DMS53 treated with DMSO at 0.1 percent for 48 hours (cell line): ENCODE results near the gene MPP7.
A peak's percentile ranks its signal among the peaks of the same experiment; 100 is the strongest.
"Not testable (repeated sequence)": the region's sequence is repeated elsewhere in the genome, so short reads cannot be mapped to it uniquely, and the experiment has no call there.

Experiments
- DNase-seq: peaks from one replicate; lab custom pipeline; 2025; ENCODE audit not compliant: unreplicated experiment; lab: John Stamatoyannopoulos, UW

Gene MPP7

DNA sequence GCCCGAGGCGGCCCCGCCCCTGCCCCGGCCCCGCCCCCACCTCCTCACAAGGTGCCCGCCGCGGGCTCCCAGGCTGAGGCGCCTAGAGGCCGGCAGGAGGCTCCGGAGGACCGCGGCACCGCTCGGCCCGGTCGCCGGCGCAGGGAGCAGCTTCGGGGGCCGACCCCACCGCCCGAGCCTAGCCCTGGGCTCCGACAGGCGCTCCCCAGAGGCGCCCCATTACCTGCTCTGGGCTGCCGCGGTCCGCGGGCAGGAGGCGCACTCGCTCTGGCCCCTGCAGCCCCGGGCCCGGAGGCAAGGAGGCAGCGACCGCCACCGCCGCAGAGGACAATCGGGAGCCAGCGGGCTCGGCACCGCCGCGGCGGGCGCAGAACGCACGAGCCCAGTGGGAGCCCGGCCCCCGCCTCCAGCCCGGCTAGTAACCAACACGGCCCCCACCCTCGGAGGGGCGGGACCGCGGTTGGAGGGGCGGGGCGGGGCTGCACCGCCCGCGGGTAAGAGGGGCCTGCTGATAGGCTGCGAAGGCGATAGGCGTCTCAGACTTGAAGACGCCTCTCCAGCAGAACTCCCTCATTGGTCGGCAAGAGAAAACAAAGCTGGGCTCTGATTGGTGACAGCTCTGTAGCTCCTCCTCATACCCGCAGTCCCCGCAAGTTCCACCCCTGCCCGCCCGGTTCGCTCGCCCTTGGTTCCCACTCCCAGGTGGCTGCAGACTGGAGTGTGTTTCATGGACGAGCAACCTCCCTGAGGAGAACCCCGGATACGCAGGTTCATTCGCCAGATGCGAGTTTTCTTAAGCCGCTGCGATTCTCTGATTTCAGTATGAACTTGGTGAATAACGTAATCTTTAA, at the start of gene MPP7:
MPP7 (minus strand) TSS at position 427 of the 851 bp plus-strand sequence. CDS start 64,460 bp downstream, outside the sequence.
- DNase-seq = peak; percentile 99

DNA sequence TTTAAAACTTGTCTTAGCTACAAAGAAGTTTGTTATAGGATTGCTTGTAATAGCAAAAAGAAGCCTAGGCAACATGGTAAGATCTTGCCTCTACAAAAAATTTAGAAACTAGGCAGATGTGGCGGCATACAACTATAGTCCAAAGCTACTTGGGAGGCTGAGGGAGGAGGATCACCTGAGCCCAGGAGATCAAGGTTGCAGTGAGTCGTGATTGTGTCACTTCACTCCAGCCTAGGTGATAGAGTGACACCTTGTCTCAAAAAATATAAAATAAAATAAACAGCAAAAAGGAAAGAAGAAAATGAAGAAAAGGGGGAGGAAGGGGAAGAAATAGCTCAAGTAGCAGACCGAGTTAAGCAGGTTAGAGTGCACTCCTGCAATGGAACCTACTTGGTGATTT, 47.0 kb upstream of the MPP7 start:
- DNase-seq = no peak

DNA sequence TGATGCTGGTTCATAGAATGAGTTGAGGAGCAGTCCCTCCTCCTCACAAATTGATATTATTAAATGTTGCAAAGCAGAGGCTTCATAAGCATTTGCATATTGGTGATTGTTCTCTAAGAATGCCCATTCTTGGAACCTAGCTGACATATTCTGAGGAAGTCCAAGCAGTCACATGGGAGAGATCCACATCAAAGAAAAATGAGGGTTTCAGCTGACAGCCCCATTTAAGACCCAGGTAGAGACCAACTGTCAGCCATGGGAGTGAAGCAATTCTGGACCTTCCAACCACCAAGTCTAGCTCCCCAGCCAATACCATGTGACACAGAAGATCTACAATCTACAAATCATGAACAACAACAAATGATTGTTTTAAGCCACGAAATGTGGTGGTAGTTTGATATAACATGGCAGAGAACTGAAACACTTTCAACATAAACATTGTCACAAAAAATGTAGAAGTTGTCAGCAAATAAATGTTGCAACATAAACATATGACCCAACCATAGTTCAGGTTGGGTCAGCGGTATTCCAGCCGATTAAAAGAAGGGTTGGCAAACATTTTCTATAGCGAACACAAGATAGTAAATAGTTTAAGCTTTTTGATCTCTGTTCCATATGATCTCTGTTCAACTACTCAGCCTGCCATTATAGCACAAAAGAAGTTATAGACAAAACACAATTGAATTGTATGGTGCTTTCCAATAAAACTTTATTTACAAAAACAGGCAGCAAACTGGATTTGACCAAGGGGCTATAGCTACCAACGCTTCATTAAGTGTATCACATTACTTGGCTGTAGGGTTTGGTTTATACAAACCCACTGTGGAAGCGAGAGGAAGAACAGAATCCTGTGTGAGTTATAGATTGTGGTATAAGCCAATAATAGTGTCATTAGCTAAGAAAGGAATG, 41.4 kb upstream of the MPP7 start:
- no peak for DNase-seq

DNA sequence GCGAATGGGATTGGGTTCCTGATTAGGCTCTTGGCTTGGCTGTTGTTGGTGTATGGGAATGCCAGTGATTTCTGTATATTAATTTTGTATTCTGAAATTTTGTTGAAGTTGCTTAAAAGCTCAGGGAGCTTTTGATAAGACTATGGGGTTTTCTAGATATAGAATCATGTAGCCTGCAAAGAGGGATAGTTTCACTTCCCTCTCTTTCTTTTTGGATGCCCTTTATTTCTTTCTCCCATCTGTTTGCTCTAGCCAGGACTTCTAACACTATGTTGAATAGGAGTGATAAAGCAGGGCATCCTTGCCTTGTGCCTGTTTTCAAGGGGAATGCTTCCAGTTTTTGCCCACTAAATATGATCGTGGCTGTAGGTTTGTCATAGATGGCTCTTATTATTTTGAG, 40.4 kb upstream of the MPP7 start:
- DNase-seq = no peak

DNA sequence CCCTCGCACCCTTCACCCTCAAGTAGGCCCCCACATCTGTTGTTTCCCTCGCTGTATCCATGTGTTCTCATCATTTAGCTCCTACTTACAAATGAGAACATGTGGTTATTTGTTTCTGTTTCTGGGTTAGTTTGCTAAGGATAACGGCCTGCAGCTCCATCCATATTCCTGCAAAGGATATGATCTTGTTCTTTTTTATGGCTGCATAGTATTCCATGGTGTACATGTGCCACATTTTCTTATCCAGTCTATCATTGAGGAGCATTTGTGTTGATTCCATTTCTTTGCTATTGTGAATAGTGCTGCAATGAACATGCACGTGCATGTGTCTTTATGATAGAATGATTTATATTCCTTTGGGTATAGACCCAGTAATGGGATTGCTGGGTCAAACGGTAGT, 38.8 kb upstream of the MPP7 start:
- not testable (repeated sequence) for DNase-seq

DNA sequence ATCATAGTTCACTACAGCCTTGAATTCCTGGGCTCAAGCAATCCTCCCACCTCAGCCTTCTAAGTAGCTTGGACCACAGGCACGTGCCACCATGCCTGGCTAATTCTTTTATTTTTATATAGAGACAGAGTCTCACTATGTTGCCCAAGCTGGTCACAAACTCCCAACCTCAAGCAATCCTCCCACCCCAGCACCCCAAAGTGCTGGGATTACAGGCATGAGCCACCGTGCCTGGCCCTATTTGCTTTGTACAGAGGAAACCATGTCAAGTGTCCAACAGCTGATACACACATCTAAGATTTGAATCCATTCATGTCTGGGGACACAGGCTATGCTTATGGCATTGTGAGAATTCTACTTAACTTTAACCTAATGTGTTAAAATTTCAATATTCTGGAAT, 29.9 kb upstream of the MPP7 start:
- DNase-seq = no peak

DNA sequence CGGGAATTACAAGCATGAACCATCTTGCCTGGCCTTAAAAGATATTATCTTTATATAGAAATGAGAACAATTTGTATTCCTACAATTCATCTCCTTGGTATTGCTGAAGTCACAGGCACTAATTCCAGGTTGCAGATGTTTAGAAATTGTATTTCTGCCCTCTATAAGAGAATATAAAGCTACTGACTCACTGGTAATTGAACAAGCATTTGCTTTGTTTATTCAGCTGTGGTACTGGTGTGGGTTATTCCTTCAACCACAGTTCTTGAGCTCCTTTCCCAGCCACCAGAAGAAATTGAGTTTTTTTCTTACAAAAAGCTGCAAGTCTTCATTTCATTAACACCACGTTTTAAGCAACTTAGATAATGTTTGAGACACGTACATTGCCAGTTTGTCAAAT, 29.0 kb upstream of the MPP7 start:
- DNase-seq = peak; percentile 75

DNA sequence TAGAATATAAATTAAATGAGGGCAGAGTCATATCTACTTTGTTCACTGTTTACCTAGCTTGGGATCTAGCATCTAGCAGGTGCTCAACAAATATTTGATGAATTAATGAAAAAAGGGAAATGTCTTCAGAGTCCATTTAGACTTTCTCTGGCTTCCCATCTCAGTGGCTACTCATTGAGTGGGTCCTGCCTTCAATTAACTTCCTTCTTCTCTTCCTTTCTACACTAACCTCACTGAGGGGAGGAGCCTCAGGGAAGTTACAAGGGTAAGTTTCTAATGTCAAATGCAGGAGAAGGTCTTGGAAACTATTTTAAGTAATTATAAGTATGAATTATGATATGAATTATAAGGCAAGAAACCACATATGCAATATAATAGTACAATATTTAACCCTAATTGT, 28.2 kb upstream of the MPP7 start:
- DNase-seq = no peak

DNA sequence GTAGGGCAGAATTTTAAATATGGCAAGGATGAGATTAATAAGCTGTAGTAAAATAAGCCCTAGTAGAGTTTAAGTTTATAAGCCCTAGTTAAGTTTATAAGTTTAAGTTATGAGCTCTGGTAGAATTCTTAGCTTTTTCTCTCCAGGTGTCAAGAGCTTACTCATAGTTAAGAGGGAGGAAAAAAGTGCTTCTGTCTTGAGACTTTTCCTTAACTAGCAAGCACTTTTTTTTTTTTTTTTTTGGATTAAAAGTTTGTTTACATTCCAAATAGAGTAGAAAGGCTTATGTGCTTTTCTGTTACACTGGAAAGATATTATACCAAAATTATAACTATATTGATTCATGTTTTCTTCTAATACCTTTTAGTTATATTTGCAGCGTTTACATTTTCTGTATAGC, 25.5 kb upstream of the MPP7 start:
- no peak for DNase-seq

DNA sequence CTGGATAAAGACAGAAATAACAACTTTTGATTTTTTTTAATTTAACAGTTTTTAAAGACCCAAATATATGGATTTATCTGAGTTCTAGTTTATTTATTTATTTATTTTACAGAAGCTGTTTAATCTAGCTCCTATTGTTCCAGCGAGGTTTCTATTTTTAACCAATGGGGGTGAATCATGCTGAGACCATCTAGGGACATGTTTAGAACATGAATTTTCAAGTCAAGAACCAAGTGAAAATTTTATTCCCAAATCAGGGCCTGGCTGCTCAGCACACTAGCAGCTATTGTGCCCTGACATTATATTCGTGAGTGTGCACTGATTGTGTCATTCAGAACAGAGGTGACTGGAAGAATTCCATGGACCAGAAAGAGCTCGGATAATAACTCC, 24.6 kb upstream of the MPP7 start:
- DNase-seq = no peak

DNA sequence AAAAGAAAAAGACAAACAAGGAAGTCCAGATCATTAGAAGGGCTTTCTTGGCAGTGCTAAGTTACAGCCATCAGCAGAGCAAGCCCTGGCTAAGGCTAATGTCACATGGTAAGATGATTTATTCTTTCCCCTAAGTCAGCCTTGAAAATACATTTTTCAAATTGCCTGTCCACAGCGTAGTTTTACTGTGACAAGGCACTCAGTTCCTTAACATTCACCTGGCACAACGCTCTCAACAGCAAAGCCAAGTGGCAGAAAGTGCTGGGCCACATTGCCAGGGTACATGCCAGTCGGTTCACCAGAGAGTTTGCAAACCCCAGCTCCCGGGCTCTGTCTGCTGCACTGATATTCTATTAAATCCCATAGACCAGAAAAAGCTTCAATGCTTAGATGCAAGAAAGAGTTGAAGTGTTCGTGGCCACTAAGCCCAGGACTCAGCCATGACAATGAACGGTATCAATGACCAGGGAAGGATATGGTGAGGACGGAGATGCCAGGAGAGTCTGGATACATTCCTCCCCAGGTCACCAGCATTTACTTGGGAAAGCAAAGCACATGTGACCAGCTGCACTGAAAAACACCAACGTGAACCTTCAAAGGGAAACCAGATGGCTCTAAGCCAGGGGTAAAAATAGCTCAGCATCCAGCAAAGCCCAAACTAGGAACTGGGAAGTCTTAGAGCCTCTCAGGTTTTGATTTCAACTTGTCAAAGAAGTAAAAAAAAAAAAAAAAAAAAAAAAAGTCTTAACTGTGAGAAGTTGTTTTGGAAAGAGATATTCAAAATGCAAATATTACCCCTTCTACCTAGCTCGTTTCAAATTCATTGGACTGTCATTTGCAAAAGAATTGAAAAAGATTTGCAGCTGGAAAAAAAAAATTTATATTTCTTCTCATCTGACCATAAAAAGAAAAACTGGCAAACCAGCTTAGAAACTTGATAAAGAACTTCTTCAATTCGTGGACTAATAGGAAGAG, 23.9 kb upstream of the MPP7 start:
- DNase-seq = peak; percentile 48

DNA sequence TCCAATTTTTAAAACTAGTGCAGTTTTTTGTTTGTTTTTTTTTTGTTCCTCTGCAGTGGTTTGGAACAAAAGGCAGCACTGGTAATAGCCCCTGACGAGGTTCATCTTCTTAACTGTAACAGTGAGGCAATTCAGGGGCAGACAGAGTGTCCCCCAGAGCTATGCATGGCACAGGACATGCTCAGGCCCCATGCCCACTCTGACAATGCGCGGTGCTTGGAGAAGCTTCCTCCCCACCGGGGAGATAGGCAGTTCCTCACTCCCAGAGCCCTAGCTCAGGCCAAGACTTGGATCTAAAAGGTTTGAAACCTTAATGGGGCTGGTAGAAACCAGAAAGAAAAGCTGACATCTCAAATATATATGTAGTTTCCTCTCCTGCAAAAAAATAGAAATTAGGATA, 17.9 kb upstream of the MPP7 start:
- no peak for DNase-seq

DNA sequence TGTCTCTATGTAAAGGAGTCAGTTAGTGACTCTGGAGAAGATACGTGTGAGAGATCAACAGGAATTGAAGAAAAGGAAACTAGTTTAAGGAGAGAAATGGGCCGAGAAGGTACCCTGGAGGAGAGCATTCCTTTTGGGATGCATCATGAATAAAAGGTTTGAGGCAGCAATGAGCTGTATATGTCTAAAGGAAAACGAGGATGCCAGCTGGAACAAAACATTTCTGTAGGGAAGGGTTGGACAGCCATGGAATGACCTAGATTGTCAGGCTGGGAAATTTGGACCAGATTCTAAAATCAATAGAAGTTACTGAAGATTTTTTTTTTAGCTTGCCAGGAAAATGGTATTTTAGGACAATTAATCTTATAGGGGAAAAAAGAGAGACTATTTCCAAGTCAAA, 17.2 kb upstream of the MPP7 start:
- DNase-seq = no peak

DNA sequence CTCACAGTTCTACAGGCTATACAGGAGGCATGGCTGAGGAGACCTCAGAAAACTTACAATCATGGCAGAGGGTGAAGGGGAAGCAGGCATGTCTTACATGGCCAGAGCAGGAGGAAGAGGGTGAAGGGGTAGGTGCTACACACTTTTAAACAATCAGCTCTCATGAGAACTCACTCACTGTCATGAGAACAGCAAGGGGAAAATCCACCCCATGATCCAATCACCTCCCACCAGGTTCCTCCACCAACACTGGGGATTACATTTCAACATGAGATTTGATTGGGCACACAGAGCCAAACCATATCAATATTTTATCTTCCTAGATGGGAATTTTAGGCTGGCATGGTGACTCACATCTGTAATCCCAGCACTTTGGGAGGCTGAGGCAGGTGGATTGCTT, 16.2 kb upstream of the MPP7 start:
- not testable (repeated sequence) for DNase-seq

DNA sequence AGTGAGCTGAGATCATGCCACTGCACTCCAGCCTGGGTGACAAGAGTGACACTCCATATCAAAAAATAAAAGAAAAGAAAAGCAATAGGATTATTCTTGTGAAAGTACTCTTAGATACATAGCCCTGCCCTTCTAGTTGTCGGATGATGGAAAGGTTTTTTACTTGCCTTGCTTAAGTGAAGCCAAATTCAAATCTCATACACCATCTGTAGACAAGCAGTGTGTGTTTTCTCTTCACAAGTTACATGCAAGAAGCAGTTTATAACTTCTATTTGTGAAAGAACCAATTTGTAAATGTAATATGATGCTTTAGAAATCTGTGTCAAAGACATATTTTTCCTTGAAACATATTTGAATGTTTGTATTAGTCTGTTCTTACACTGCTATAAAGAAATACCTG, 15.8 kb upstream of the MPP7 start:
- no peak for DNase-seq

DNA sequence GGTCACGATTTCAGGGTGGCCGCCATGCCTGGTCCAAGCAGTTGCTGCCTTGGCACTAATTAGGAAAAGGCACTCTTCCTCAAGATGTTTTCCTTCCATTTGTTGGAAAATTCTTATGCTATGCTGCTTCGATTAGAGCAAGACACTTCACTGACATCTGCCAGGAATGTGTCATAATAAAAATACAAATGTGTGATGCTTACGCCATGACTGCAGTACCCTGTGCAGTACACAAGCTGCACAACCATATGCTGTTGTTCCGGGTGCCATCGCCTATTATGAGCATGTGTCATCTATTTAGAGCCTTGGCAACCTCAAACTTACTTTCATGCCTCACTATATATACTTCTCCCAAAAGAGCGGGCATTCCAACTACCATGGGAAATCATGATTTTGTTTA, 14.9 kb upstream of the MPP7 start:
- DNase-seq = no peak

DNA sequence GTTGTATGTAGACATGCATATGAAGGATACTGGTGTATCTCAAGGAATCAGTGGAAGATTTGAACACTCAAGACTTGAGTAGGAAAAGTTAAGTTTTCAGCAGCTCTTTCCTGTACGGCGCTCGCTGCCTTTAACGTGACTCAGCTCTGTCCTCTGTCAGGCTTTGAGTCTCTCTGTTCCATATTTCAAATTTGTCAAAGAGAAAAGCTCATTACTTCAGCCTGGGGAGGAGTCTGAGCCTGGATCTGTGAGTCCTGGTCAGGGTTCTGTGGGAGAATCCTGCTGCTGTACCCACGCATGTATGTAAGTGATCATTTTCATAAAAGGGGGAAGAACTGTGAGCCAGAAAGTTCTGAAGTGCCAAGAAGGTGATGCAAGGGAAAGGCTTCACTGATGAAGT, 13.8 kb upstream of the MPP7 start:
- DNase-seq = no peak

DNA sequence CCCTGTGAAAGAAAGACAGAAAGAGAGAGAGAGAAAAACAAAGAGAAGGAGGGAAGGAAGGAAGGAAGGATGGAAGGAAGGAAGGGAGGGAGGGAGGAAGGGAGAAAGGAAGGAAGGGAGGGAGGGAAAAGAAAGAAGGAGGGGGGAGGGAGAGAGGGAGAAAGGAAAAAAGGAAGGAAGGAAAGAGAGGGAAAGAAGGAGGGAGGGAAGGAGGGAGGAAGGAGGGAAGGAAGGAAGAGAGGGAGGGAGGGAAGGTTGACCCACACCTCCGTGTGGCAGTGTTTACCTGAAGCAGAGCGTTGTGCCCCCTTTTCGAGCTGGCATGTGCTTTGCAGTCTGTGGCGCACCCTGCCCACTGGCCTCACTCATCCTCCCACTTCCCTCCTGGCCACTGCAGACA, 12.3 kb upstream of the MPP7 start:
- no peak for DNase-seq

DNA sequence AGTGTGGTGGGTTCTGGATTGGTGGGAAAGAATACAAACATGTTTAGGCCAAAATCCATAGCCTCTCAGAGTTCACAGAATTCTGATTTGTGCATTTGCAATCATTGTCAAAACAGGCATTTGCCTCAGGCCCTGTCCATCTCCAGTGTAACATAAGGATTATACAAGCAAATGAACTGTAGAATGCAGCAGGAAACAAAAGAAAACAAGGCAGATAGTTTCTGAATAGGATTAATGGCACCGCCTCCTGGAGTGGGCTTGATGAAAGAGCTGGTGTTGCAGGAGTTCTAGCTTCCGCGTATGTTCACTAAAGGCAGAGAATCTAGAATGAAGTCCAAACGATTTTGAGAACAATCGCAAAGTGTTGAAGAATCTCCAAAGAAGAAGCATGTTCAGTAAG, 11.3 kb upstream of the MPP7 start:
- DNase-seq = no peak

DNA sequence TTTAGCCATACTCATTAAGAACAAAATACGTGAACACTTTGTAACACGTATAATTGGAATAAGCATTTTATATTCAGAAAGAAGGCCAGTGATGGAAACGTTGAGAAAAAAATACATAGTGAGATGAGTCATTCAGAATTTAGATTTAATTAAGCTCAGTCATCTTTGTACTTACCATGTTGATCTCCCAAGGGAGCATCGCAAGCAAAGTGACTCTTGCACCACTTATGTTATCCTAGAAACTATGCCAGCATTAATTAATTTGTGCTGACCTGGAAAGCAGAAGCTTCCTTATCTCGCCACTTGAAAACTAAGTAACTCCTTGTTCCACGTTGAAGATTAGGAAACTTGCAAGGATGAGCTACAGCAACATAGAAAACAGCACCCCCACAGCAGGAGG, 9.7 kb upstream of the MPP7 start:
- DNase-seq = no peak

DNA sequence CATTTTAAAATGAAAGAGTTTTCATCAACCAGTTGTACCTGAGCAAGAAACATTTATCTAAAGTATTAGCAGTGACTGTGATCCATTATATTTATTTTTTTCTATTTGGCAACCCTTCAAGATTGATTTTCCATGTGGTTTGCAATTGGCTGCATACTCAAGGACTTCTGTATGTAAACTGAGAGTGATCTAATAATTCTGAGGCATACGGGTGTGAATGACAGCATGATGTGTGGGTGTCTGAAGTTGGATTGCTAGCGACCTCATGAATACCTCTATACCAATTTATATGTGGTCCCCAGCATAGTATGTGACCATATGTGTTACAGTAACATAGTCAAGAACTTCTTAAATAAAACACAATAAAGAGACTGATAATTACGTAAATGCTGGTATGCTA, 8.2 kb upstream of the MPP7 start:
- DNase-seq = no peak
